HG02884 (cell line): ENCODE results near the gene DET1.
"Not testable (repeated sequence)": the region's sequence is repeated elsewhere in the genome, so short reads cannot be mapped to it uniquely, and the experiment has no call there.

Experiments used
- ATAC-seq: cut with Tn5 transposase; IDR thresholded peaks from one replicate; pipeline ENCODE4 v1.9.1; 2021; ENCODE audit warnings: mild to moderate bottlenecking, moderate library complexity; ENCODE audit not compliant: unreplicated experiment

Gene DET1

DNA sequence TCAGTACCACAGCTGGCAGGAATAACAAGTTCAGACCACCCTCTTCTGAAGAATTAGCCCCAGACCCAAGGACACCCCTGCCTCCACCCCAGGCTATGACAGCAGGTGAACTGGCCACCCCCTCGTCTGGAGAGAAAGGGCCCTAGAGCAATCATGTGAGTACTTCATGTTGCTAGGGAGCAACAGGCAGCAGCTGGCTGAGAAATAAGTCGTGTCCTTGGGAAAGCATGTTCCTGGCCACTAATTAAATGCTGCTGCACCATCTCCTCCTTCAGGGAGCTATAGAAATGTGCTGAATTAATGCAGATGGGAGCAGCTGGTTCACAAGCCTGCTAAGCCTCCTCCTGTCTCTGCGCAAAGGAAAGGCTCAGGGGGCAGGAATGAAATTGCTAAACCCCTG is 47.5 kb downstream of the DET1 start:
- ATAC-seq, result no peak

DNA sequence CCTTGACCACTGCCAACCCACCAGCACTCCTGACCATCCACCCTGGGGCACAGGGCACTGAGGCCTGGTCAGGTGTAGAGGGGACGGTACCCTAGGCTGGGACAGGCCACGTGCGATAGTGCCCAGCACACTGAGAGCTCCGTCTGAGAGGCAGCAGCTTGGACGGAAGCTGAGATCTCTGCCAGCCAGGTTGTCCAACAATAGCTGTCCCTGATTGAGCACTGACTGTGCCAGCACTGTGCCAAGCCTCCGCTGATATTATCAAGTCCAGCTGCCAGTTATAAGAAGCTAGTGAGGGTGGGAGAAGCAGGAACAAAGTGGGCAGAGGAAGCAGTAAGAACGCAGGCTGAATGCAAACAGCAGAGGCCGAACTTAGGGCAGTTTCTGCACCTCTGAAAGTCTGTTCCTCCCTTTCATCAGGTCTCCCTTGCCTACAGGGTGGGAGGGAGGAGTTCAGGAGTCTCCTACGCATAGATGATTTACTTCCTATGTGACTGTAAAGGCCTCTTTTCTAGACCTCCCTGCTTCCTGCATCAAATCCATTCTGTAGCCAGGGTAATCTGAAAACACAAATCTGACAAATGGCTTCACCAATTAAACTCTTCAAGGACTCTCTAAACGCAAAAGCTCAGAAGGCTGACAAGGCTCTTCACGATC is 49.2 kb downstream of the DET1 start:
- no peak for ATAC-seq

DNA sequence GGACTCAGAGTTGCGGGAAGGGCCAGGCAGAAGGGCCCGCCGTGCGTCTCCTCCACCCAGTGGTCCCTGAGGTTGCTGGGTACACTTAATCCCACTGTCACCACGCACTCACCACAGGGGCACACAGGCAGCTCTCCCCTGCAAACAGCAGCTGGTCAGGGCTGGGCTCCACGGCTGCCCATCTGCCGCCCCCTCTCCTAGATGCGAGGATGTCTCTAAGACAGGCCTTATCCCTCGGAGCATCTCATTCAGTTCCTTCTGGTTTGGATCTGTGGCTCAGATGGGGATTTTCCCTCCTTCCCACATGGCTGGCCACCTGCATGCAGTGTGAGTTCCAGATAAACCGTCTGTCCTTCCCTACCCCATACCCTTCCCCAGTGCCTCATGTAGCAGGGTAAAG is 52.6 kb downstream of the DET1 start:
- no peak for ATAC-seq

DNA sequence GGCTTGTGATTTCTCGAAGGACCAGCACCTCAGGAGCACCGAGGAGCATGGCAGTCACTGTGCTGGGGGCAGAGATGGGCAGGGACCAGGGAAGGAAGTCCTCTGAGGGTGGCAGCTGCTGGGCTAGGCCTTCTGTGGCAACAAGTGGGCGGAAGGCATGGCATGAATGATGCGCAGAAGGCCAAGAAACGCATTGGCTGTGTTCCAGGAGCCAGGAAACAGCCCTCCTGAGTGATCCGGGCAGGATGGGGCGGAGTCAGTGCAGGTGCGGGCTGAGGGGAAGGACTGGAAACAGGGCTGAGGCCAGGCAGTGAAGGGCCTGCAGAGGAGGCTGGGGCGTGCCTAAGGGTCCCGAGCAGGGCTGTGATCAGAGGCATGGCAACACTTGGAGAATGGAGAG is 55.3 kb downstream of the DET1 start:
- no peak for ATAC-seq

DNA sequence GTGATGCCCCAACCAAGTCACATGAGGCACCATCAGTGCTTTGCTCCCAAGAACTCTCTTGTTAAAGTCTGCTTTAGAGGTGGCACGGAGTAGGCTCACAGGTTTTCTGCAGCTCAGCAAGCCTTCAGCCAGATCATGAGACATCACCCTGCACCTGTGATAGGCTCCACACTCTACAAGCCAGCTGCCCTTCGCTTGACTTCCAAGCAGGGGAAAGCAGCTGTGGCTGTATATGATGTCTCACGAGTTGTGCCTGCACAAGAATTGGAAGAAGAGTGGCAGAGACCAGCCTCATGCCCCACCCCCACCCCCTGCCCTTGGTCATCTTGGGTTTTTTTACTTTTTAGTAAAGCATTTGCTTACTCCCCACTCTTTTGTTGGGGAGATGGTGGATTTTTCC is 56.4 kb downstream of the DET1 start:
- no peak for ATAC-seq

DNA sequence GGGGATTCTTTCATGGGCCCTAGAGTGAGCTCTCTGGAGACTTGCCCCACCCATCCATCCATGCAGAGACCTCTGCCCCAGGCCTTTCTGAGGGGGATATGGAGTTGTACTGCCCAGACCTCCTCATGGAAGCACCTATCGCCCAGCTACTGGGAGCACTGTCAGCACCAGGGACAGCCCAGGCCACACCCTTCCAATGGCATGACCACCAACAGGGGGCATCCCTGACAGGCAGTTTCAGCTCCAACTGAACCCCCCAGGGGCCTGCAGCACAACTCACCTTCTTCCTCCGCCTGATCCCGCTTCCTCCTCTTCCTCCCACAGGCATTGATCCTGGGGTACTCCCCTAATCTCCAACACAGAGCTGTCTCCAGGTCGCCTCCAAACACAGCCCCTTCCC is 57.2 kb downstream of the DET1 start:
- ATAC-seq, result no peak

DNA sequence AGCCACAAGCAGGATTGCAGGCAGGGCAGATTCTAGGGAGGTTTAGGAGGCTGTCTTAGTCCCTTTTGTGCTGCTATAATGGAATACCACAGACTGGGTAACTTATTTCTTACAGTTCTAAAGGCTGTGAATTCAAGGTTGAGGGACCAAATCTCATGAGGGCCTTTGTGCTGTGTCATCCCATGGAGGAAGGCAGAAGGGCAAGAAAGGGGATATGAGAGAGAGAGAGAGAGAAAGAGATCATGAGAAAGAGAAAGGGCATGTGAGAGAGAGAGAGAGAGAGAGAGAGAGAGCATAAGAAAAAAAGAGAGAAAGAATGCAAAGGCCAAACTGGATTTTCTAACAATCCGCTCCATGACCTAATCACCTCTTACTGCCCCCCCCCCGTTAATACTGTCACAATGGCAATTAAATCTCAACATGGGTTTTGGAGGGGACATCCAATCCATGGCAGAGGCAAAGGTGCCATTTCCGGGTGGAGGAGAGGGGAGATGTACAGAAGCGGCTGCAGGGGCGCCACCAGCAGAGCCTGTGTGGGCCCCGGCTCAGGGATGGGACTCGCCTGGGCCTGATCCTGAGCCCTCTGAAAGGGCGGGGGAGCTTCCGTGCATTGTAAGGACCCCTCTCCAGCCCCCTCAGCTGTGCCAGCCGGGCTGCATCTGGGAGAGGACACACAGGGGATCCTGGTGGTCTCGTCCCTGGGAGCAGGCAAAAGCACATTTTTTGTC is 58.5 kb downstream of the DET1 start:
- no peak for ATAC-seq

DNA sequence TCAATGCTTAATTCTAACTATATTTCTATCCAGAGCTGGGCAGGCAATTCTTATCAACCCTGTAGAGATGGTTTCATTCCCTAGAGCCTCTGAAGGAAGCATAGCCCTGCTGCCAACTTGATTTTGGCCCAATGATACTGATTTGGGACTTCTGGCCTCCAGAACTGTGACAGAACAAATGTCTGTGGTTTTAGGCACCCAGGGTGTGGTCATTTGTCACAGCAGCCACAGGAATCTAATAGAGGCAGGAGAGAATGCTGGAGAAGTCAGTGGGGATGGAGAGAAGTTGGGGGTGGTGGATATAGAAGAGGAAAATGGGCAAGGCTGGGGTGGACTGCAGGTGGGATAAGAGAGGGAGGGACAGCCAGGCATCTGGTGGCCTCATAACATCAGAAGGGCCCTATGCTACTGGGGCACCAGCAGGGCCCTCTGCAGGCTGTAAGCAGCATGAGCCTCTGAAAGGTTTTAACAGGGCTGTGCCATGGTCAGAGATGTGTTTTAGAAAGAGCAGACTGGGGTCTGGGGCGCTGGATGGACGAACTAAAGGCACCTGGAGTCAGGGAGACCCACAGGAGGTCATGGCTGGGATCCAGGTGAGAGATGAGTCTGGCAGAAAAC is 59.2 kb downstream of the DET1 start:
- no peak for ATAC-seq

DNA sequence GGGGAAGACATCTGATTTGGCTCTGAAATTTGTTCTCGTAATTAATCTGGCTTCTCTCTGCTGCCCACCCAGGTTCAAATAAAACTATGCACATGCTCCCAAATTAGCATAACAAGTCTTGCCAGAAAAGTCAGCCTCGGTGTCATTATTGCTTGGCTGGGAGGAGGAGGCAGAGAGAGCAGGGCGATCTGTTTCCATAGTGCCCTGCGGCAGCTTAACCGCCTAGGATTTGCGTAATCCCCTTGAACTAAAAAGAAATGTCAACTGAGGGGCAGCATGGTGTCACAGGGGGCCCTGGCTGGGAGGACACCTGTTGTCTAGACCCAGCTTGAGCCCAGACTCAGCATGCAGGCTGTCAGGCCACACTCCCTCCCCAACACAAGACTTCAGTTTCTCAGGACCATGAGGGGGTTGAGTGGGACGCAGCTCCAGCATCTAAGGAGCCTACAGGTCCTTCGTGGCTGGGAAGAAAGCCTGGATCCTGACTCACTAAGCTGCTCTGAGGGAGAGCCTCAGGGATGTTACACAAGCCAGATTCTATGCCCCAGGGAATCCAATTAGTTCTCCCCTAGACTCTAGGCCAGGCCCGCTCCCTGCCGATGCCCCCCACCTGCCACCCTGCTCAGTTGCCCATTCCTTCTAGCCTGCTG is 61.7 kb downstream of the DET1 start:
- no peak for ATAC-seq

DNA sequence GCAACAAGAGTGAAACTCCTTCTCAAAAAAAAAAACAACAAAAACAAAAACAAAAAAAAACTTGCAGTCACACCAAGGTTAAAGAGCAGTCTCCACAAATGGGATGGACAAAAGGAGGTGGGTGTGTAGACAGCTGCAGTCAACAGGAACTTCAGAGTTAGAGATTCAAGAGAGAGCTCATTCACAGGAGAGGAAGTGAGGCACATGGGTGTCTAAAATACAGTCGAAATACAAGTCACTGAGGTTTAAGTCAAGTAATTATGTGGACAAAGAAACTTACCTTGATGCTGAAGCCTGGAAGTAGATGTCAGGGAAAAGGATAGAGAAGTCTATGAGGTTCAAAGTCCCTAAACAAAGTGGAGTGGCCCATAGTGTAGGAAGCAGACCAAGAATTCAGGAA is 64.2 kb downstream of the DET1 start:
- no peak for ATAC-seq

DNA sequence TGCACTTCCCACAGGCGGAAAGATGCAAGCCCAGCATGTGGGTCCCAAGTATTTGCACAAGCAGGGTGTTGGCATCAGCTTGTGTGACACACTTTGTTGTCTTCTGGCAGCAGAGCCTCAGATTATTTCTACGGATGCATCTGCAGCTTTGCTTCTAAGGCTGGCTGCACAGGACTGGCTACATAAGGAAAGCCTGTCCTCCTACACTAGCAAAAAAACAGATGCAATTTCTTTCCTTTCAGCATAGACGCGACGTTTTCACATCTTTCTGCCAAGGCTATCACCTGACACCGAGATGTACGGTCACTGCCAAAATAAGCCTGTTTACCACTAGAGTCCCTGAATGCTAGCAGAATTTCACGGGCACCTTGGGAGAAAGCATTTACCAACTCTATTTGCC is 65.5 kb downstream of the DET1 start:
- ATAC-seq, result no peak

DNA sequence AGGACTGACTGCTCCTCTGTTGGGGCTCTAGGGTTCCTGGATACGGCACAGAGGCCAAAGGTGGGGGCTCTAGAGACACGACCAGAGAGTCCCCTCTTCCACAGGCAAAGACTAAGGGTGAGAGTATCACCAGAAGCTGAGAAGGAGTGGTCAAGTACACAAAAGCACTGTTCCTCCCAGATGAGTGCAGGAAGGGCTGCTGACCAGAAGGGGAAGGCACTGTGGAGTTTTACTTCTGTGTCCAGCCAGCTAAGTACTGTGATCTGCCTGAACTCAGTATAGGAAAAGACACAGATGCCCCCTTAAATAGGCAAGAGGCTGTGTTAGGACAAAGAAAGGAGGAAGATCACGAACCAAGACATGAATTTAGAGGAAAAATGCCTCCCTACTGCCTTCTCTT is 67.3 kb downstream of the DET1 start:
- no peak for ATAC-seq

DNA sequence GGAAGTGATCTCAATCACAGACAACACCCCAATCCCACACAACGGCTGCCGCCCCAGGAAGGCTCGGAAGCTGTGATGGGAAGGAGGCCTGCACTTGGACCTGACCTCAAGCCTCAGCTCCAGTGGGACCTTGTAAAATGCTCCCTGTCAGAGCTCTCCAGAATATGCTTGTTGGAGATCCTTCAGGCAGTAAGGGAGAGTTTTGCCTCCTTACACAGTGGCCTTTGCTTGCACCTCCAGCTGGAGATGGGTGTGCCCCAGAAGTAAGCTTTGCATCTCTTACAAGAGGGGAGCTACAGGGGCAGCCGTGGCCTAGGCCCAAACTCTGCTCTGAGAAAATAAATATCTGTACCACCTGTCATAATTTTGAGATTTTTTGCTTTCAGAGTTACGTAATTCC is 68.6 kb downstream of the DET1 start:
- ATAC-seq, result no peak

DNA sequence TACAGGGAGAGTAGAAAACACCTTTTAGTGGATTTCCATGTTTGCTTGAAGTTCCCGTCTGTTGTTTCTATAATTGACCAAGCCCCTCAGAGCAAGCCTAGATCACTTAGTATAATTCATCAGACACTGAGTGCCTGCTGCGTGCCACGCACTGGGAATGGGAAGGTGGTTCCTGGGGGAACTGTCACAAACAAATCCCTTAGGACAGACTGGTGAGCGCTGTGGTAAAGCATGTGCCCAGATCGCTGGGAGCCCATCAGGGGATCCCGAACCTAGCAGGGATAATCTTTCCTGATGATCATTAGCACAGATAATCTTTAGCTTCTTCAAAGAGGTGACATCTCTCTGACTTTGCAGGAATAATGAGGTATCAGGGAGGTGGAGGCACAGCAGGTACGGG is 69.4 kb downstream of the DET1 start:
- ATAC-seq, result no peak

DNA sequence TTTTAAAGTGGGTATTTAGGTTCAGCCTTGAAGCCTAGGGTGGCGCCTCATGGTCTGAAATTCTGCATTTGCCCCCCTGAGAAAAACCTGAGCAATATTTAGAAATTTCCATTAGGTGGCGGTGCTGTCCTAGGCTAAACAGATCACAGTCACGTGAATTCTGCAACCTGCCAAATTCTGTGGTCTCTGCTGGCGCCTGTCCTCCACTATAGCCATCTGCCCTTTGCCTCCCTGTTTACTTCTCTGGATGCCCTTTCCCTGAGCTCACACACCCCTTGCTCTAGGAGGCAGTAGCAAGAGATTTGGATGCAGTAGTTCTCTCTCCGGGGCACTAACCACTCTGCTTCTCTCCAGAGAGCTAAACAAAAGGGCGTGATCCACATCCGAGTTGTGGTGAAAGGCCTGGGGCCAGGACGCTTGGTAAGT is 69.8 kb downstream of the DET1 start:
- ATAC-seq, result no peak

DNA sequence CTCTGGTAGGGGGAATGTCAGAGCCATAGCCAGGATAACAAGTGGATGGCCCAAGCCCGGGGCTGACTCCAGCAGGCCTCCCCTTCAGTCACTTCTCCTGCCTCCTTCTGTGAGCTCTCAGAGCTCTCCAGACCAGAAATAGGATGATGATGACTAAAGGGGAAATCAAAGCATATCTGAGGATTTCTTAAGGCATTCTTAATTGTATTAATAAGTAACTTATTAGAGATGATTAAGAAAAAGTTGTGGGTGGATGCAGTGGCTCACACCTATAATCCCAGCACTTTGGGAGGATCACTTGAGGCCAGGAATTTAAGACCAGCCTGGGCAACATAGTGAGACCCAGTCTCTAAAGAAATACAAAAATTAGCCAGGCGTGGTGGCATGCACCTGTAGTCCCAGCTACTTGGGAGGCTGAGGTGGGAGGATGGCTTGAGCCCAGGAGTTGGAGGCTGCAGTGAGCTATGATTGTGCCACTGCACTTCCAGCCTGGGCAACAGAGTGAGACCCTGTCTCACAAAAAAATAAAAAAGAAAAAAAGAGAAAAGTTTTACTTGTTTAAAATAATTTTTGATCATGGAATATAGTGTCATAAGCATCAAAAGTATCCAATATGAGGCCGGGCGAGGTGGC is 72.7 kb downstream of the DET1 start:
- ATAC-seq, result not testable (repeated sequence)

DNA sequence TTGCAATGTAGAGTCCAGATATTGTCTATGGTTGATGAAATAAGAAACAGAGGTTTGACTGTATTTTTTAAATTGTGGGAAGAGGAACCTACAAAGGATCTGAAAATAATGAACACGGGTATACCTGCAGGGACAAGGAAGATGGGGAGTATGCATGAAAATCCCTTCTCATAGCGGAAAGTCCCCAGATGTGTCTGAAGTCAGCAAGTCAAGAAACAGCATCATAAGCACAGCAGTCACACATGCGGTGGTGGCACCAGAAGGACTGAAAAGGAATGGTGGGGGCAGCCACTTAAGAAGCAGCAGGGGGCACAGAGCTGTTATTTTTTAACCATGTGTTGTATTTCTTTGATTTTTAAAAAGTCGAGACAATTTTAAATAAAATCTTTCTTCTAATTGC is 74.3 kb downstream of the DET1 start:
- ATAC-seq, result no peak

DNA sequence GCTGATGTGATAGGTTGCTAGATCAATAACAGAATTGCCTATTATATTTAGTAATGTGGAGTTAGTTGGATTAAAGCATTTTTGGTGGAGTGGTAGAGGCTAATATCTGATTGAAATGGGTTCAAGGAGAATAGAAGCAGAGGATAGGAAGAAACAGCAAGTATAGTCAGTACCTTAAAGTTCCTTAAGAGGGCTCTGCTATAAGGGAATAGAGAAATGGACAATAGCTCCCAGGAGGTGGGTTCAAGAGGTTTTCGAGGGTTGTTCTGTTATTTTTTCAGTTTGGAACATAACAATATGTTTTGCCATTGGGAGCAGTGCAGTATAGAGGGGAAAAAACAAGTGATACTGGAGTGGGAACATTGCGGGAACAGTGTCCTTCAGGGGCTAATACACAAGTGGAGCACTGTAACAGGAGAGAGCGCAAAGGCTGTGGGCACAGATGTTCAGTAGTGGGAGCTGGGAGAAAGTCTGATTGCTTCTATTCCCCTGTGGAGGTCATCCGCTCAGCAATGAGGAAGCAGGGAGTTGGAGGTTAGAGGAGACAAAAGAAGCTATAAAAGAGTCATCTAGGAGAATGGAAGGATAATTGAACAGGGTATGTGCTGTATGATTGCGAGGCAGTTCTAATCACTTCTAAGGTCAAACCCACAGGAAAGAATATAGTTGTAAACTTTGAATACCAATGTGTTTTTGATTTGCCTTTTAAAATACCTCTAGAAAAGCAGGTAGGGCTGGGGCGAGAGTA is 75.7 kb downstream of the DET1 start:
- ATAC-seq, result no peak

DNA sequence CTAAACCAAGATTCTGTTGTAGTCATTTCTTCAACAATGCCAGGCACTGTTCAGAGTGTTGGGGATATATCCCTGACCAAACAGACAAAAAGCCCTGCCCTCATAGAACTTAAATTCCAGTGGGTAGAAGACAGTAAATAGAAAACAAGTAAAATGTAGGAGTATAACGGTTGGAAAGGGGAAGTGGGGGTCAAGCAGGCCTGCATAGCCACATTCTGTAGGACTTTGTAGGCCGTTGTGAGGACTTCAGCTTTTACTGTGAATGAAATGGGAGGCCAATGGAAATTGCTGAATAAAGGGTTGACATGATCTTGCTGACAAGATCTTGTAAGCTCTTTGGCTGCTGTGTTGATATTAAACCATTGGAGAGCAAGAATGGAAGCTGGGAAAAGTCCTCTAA is 77.2 kb downstream of the DET1 start:
- no peak for ATAC-seq

DNA sequence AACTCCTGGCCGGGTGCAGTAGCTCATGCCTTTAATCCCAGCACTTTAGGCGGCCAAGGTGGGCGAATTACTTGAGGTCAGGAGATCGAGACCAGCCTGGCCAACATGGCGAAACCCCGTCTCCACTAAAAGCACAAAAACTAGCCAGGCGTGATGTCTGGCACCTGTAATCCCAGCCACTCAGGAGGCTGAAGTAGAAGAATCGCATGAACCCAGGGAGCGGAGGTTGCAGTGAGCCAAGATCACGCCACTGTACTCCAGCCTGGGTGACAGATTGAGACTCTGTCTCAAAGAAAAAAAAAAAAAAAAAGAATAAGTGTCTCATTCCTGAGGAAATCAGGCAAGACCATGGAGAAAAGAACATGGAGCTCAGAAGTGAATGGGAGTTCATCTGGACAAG is 77.8 kb downstream of the DET1 start:
- ATAC-seq, result not testable (repeated sequence)
